ENCODE results near the gene PARP1.

PARP1 gene

GRCh38 chr1:226407199-226407496 lies 745 bp downstream of the PARP1 start:
- DNase-seq (ENCODE audit: low read depth, low spot score): no peak

- DNase-seq (ENCODE audit: low read depth, low spot score): peak; percentile 26
These were observed 1.5 kb downstream of the PARP1 start for GRCh38 chr1:226406401-226406881.

GRCh38 chr1:226405411-226405988 lies 2.4 kb downstream of the PARP1 start:
- no peak for DNase-seq (ENCODE audit: low read depth, low spot score)

- no peak for DNase-seq (ENCODE audit: low read depth, low spot score)
These were observed 3.0 kb downstream of the PARP1 start for GRCh38 chr1:226404904-226405222.

GRCh38 chr1:226404063-226404903 lies 3.6 kb downstream of the PARP1 start:
- DNase-seq (ENCODE audit: low read depth, low spot score): no peak

- DNase-seq (ENCODE audit: low read depth, low spot score): peak; percentile 31
These were observed 4.5 kb downstream of the PARP1 start for GRCh38 chr1:226403201-226404034.

- DNase-seq (ENCODE audit: low read depth, low spot score): no peak
These were observed 5.1 kb downstream of the PARP1 start for GRCh38 chr1:226402739-226403165.

- no peak for DNase-seq (ENCODE audit: low read depth, low spot score)
These were observed 6.3 kb downstream of the PARP1 start for GRCh38 chr1:226401355-226402303.

- DNase-seq (ENCODE audit: low read depth, low spot score): no peak
These were observed 7.2 kb downstream of the PARP1 start for GRCh38 chr1:226400519-226401354.

- DNase-seq (ENCODE audit: low read depth, low spot score): no peak
These were observed 9.8 kb downstream of the PARP1 start for GRCh38 chr1:226397955-226398636.

- no peak for DNase-seq (ENCODE audit: low read depth, low spot score)
These were observed 10.6 kb downstream of the PARP1 start for GRCh38 chr1:226397011-226397926.

GRCh38 chr1:226395753-226396152 lies 12.1 kb downstream of the PARP1 start:
- DNase-seq (ENCODE audit: low read depth, low spot score): no peak

- no peak for DNase-seq (ENCODE audit: low read depth, low spot score)
These were observed 13.4 kb downstream of the PARP1 start for GRCh38 chr1:226394462-226394861.

- DNase-seq (ENCODE audit: low read depth, low spot score): no peak
These were observed 17.2 kb downstream of the PARP1 start for GRCh38 chr1:226390681-226391080.

- DNase-seq (ENCODE audit: low read depth, low spot score): no peak
These were observed 19.8 kb downstream of the PARP1 start for GRCh38 chr1:226388131-226388530.

GRCh38 chr1:226384717-226385116 lies 23.2 kb downstream of the PARP1 start:
- no peak for DNase-seq (ENCODE audit: low read depth, low spot score)

- DNase-seq (ENCODE audit: low read depth, low spot score): no peak
These were observed 23.9 kb downstream of the PARP1 start for GRCh38 chr1:226384040-226384439.

GRCh38 chr1:226382030-226382429 lies 25.9 kb downstream of the PARP1 start:
- no peak for DNase-seq (ENCODE audit: low read depth, low spot score)

Measured in astrocyte of the hippocampus (primary cell).